ENCODE data around the gene SALL3. TPM values are rescaled to one million over a fixed set of nuclear protein-coding genes. Genes with fewer than 3 reads are reported as not detected.

The SALL3 gene
- total RNA-seq, 1 donor from 2014 or later, result 2.2 TPM

- no peak overlapping the region for H3K4me3 ChIP-seq (ENCODE audit: low read depth, low read length)
- no peak for TF ChIP-seq CTCF (conservative IDR thresholded peaks at IDR 0.05; ENCODE audit: low read depth, low read length)
- DNase-seq (ENCODE audit: low read depth), result no peak
Measured at GRCh38 chr18:78994977-78995582, 15.5 kb downstream of the SALL3 start.

GRCh38 chr18:78995740-78996395 lies 16.2 kb downstream of the SALL3 start:
- DNase-seq (ENCODE audit: low read depth), result no peak
- H3K4me3 ChIP-seq (ENCODE audit: low read depth, low read length), result no peak overlapping the region
- no peak for TF ChIP-seq CTCF (conservative IDR thresholded peaks at IDR 0.05; ENCODE audit: low read depth, low read length)

GRCh38 chr18:78996741-78997490 lies 17.3 kb downstream of the SALL3 start:
- DNase-seq (ENCODE audit: low read depth), result no peak

GRCh38 chr18:78998371-78999071 lies 18.9 kb downstream of the SALL3 start:
- TF ChIP-seq CTCF (conservative IDR thresholded peaks at IDR 0.05; ENCODE audit: low read depth, low read length), result no peak
- no peak for DNase-seq (ENCODE audit: low read depth)
- no peak overlapping the region for H3K4me3 ChIP-seq (ENCODE audit: low read depth, low read length)

More at GRCh38 chr18:78996741-78997490, 17.3 kb downstream of the SALL3 start:
- no peak for TF ChIP-seq CTCF (conservative IDR thresholded peaks at IDR 0.05; ENCODE audit: low read depth, low read length)
- no peak overlapping the region for H3K4me3 ChIP-seq (ENCODE audit: low read depth, low read length)

GRCh38 chr18:78999939-79000338 lies 20.3 kb downstream of the SALL3 start:
- TF ChIP-seq CTCF (conservative IDR thresholded peaks at IDR 0.05; ENCODE audit: low read depth, low read length), result no peak
- DNase-seq (ENCODE audit: low read depth), result no peak
- H3K4me3 ChIP-seq (ENCODE audit: low read depth, low read length), result no peak overlapping the region

GRCh38 chr18:79000997-79001396 lies 21.4 kb downstream of the SALL3 start:
- TF ChIP-seq CTCF (conservative IDR thresholded peaks at IDR 0.05; ENCODE audit: low read depth, low read length), result no peak
- DNase-seq (ENCODE audit: low read depth), result no peak
- H3K4me3 ChIP-seq (ENCODE audit: low read depth, low read length), result no peak overlapping the region
